ENCODE results near the gene ZNF469.

ZNF469 gene

GRCh38 chr16:88413631-88414030 is 30.9 kb downstream of the ZNF469 start:
- DNase-seq = no peak

- no peak for DNase-seq
Observed at GRCh38 chr16:88414521-88415380, 32.0 kb downstream of the ZNF469 start.

DNA sequence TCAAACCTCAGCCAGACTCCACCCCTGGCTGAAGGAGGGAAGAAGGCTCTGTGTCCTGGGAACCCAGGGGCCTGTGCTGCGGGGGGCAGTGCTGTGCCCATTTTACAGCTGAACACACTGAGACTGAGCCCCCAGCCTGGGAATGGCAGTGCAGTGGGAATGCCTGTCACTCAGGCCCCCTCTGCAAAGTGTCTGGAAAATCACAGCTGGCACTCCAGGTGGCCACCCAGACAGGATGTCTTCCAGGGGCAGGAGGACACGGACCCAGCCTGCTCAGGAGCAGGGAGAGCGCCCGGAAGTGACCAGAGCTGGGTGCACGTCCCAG is 32.6 kb downstream of the ZNF469 start:
- DNase-seq = no peak

- DNase-seq = no peak
Observed at GRCh38 chr16:88415713-88416323, 33.1 kb downstream of the ZNF469 start.

- no peak for DNase-seq
Observed at GRCh38 chr16:88416686-88417085, 33.9 kb downstream of the ZNF469 start.

DNA sequence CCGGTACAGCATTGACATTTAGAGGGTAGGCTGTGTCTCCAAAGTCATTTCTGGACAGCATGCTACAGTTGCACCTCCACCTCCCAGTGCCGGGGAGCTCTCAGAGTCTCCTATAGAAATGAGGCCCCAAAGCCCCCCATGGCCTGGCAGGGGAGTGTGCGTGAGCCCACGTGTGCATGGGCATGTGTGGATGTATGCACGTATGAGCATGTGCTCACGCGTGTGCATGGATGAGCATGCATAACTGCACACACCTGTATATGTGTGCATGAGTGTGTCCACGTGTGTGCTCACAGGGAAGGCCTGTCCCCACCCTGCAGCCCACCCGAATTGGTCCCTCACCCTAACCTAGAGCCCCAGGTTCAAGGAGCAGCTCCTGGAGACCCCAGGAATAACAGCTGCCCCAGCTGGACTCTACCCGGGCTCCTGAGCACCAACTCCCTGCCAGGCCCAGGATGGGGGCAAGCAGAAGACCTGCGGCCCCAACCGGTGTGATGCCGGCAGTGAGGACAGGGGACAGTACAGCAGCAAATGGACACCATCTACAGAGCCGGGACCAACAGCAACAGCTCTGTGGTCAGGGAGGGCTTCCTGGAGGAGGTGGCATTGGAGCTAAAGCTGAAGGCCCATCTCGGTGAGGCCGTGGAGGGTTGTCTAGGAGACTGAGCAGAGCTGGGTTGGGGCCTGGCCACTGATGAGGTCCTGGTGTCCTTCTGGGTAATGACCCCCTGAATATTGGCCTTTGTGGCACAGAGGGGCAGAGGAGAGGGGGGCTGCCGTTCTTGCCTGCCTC is 35.1 kb downstream of the ZNF469 start:
- no peak for DNase-seq

DNA sequence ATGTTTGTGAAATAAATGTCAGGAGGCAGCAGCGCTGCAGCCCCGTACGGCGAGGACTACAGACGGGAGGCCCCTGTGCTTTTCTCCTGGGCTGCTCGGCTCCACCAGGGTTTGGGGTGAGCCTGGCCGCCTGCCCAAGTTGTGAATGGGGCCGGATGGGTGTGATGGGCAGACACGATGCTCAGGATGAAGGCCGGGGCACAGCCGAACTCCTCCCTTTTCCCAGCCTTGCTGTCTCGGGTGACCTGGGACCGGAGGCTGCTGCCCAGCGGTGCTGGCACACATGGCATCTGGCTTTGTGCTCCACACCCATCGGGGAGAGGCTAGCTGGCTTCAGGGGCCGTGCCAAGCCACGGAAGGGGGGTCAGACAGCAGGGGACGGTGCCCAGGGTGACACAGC is 36.1 kb downstream of the ZNF469 start:
- DNase-seq = no peak

- DNase-seq = no peak
Observed at GRCh38 chr16:88419790-88420189, 37.0 kb downstream of the ZNF469 start.

DNA sequence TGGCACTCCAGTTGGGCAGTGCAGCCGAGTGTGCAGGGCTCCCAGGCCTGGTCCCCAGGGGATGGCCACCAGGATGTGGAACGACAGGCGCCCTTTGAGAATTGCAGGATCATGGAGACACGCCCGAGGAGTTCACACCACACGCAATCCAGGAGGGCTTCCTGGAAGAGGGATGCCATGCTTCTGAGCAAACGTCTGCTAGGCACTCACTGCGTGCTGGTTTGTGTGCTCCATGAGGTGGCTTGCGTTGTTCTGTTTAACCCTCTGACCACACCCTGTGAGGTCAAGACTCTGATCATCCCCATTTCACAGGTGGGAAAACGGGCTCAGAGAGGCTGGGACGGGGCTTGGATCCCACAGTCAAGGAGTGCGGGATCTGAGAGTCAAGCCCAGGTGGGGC is 37.7 kb downstream of the ZNF469 start:
- DNase-seq = no peak

DNA sequence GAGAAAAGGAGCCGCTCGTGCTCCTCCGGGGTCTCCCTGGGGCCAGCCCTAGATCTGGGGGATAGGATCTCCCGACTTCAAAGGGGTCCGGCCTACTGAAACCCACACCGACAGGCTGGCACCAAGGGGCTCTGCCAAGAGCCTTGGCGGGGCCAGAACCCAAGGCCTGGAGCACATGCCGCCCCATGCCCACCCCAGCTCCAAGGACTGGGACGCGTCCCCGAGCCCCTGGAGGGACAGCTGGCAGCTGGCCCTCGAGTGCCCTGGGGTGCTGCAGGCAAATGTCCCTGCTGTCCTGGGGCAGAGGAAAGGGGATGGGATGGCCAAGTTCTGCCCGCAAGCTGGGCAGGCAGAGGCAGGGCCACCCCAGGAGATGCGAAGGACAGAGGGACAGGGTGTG is 38.5 kb downstream of the ZNF469 start:
- DNase-seq = no peak

DNA sequence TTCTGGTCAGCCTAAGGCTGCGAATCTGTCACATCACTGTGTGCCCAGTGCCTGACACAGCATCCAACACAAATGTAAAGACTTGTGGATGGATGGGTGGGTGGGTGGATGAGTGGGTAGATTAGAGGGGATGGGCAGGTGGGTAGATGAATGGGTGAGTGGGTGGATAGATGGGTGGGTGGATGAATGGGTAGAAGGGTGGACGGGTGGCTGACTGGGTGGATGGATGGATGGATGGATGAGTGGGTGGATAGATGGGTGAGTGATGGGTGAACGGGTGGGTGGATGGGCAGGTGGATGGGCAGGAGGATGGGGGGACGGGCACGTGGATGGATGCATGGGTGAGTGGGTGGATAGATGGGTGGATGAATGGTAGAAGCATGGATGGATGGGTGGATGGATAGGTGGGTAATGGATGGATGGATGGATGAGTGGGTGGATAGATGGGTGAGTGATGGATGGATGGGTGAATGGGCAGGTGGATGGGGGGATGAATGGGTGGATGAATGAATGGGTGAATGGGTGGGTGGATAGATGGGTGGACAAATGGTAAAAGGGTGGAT is 39.2 kb downstream of the ZNF469 start:
- DNase-seq = no peak

DNA sequence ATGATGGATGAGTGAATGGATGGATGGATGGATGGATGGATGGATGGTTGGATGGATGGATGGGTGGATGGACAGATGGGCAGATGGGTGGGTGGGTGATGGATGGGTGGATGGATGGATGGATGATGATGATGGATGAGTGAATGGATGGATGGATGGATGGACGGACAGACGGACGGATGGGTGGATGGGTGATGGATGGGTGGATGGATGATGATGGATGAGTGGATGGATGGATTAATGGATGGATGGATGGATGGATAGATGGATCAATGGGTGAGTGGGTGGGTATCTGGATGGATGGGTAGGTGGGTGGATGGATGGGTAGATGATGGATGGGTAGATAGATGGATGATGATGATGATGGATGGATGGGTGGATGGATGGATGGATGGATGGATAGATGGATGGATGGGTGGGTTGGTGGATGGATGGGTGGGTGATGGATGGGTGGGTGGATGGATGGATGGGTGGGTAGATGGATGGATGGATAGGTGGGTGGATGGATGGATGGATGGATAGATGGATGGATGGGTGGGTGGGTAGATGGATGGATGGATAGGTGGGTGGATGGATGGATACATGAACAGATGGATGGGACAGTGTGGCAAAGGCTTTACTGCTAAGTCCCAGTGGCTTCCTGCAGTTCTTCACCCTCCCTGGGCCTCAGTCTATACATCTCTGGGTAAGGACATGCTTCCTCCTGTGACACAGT is 40.1 kb downstream of the ZNF469 start:
- no peak for DNase-seq

DNA sequence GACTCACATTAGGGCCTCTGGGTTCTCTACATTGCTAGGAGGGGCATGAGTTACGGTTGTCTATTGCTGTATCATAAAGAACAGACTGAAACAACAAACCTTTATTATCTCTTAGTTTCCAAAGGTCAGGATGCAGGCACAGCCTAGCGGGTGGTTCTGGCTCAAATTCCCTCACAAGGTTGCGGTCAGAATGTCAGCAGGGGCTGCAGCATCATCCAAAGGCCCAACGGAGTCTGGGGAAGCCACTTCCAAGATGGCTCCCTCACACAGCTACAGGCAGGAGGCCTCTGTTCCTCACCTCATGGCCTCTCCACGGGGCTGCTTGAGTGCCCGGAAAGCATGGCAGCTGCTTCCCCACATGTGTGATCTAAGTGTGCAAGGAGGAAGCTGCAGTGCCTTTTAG is 40.7 kb downstream of the ZNF469 start:
- DNase-seq = no peak

GRCh38 chr16:88424587-88425235 is 42.0 kb downstream of the ZNF469 start:
- DNase-seq = no peak

DNA sequence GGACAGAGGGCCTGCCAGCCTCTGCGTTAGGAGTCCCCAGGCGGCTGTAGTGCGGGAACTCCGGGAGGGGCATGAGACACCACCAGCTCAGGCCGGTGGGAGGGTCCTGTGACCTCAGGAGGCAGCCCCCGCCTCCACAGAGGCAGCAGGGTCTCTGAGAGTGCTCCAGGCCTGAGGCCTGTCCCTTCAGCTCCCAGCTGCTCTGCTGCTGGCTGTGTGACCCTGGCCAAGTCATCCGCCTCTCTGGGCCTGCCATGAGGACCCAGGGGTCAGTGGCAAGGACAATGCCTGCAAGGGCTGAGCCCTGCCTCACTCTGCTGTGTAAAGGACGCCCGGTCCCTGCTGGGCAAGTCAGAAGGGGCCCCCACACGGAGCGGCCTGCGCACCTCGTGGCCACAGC is 43.3 kb downstream of the ZNF469 start:
- DNase-seq = no peak

DNA sequence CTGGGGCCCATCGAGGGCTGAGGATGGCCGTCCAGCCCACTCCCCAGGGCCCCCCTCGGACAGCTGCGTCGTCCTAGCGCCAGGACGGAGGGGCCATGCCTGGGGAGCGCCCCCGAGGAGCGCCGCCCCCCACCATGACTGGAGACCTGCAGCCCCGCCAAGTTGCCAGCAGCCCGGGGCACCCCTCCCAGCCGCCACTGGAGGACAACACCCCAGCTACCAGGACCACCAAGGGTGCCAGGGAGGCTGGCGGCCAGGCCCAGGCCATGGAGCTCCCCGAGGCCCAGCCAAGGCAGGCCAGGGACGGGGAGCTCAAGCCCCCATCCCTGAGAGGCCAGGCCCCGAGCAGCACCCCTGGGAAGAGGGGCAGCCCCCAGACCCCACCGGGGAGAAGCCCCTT is 44.6 kb downstream of the ZNF469 start:
- DNase-seq = no peak

- DNase-seq = no peak
Observed at GRCh38 chr16:88428156-88428555, 45.4 kb downstream of the ZNF469 start.

- DNase-seq = no peak
Observed at GRCh38 chr16:88428616-88429386, 46.0 kb downstream of the ZNF469 start.

- no peak for DNase-seq
Observed at GRCh38 chr16:88429387-88430184, 46.8 kb downstream of the ZNF469 start.

- DNase-seq = no peak
Observed at GRCh38 chr16:88430185-88430523, 47.4 kb downstream of the ZNF469 start.
